Measurements from ENCODE around the gene MZF1. TPM values are rescaled to one million over a fixed set of nuclear protein-coding genes. Genes with fewer than 3 reads are reported as not detected.

The MZF1 gene
- polyA plus RNA-seq, 4 donors, result 17.5 to 64.0 (median 30.8) TPM

DNA sequence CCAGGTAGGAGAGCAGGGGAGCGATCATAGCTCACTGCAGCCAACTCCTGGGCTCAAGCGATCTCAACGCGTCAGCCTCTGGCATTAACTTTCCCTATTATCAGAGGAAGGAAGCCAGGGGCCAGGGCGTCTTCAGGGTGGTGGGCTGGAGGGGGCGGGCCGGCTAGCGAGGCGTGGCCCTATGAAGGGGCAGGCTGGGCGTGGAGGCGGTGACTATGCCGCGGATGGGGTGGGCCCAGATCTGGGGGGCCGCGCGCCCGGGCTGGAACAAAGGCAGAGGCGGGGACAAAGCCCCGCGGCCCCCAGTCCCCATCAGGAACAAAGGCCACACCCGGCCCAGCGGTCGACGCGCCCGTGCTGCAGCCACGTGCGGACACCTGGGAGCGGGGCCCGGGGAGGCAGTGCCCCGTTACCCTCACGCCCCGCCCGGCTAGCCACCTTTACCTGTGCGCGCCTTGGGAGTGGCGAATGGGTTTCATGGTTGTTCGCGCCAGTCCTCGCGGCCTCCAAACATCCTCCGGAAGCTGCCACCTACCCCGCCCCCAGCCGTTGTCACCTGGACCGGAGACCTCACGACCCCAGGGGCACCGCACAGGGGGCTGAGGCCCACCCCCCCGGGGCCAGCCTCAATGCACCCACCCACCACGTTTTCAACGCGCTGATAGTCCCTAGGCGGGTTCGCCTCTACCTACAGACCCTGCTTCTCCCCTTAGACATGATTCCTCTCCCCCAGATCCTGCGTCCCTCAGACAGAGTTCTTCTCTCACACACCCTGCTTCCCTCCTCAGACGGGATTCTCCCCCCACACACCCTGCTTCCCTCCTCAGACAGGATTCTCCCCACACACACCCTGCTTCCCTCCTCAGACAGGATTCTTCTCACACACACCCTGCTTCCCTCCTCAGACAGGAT lies 34.6 kb downstream of the MZF1 start:
- no peak for FAIRE-seq
- Histone ChIP-seq H3K36me3 (ENCODE audit: control insufficient read depth in 3 of 3, insufficient read depth in 2 of 3, low read depth in 1 of 3, low read length in 3 of 3) (no peaks in the 10 kb centered on the region), H3K27me3 (ENCODE audit: control insufficient read depth in 3 of 3, insufficient read depth in 3 of 3, low read length in 3 of 3) (peaks cover 0 to 7% (median 2%) of the 10 kb centered on the region in 3 donors), H3K4me3 (ENCODE audit: low read depth in 1 of 3, low read length in 3 of 3) (peak overlapping the region; percentile 12 to 41 (median 36)), H3K27ac (ENCODE audit: low read depth in 1 of 3, low read length in 2 of 3) (peak overlapping the region in 2 of 3 donors; percentile 33 to 71), H3K9me3 (ENCODE audit: control insufficient read depth in 2 of 2, insufficient read depth in 1 of 2, low read depth in 1 of 2, low read length in 1 of 2) (no peaks in the 10 kb centered on the region), H3K4me1 (ENCODE audit: control insufficient read depth in 3 of 3, insufficient read depth in 2 of 3, low read depth in 1 of 3, low read length in 2 of 3) (peaks cover 0 to 25% (median 5%) of the 10 kb centered on the region in 3 donors)
- DNase-seq, result peak; percentile 40 to 87
- 1 to 2% (median 1%) methylated on average over 46 to 55 of the region's 55 CpGs for WGBS, 3 donors

DNA sequence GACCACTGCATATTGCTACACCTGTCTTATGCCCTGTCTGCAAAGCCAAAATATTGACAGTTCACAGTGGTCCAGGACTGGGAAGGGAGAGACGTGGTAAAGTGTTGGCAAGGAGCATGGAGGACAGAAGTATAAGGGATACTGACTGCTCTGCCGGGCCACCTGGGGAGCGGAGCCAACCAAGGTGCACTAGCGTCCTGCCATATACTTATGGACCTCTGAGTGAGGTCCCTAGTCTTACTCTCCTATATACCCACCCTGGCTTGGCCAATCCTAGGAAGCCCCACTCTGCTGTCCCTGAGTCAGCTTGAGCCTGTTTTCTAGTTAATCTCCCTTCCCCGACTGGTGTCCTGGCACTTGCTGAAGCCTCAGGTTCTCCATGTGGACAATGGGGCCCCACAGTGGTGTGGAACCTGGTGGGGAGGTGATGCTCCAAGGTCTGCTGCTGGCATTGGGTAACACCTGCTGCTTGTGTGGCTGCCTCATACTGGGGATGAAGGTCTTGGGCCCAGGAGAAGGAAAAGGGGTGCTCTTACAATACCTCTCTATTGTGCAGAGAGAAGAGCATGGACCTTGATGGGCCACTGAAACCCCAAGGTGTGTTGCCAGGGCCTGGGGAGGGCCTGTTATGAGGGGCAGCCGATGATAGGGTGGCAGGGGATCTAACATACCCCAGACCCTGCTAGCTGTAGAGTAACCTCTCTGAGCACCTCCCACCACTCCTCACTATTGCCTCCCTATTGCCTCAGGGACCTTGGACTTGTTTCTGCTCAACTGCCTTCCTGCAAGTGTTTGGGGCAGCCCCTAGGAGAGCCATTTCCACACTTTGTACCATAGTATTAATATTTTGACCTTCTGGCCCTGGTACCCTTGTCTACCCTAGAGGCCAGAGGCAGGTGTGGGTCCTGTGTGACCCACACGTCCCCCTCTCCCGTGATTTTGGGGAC lies 36.0 kb downstream of the MZF1 start:
- DNase-seq (peak in 1 of 2 donors; percentile 48), FAIRE-seq (no peak)
- Histone ChIP-seq H3K27ac (ENCODE audit: low read depth in 1 of 3, low read length in 2 of 3) (peak overlapping the region in 1 of 3 donors; percentile 71), H3K9me3 (ENCODE audit: control insufficient read depth in 2 of 2, insufficient read depth in 1 of 2, low read depth in 1 of 2, low read length in 1 of 2) (no peaks in the 10 kb centered on the region), H3K4me3 (ENCODE audit: low read depth in 1 of 3, low read length in 3 of 3) (no peak overlapping the region), H3K36me3 (ENCODE audit: control insufficient read depth in 3 of 3, insufficient read depth in 2 of 3, low read depth in 1 of 3, low read length in 3 of 3) (no peaks in the 10 kb centered on the region), H3K4me1 (ENCODE audit: control insufficient read depth in 3 of 3, insufficient read depth in 2 of 3, low read depth in 1 of 3, low read length in 2 of 3) (peaks cover 0 to 21% (median 5%) of the 10 kb centered on the region in 3 donors), H3K27me3 (ENCODE audit: control insufficient read depth in 3 of 3, insufficient read depth in 3 of 3, low read length in 3 of 3) (peaks cover 0 to 7% (median 2%) of the 10 kb centered on the region in 3 donors)
- WGBS, 3 donors, result 89 to 92% (median 91%) methylated on average over 8 of the region's 8 CpGs

DNA sequence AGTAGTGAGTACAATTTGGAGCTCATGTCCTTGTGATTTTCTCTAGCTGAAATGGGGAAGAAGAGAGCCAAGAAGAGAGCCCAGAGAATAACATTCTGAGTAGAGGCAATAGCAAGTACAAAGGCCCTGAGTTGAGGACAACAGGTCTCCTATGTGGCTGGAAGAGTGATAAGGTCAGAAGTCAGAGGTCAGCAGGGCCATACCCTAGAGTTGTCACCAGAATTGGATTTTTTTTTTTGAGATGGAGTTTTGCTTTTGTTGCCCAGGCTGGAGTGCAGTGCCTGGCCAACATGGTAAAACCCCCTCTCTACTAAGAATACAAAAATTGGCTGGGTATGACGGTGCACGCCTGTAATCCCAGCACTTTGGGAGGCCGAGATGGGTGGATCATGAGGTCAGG lies 37.3 kb downstream of the MZF1 start:
- 87 to 98% (median 93%) methylated on average over 3 of the region's 3 CpGs for WGBS, 3 donors
- FAIRE-seq, result no peak

DNA sequence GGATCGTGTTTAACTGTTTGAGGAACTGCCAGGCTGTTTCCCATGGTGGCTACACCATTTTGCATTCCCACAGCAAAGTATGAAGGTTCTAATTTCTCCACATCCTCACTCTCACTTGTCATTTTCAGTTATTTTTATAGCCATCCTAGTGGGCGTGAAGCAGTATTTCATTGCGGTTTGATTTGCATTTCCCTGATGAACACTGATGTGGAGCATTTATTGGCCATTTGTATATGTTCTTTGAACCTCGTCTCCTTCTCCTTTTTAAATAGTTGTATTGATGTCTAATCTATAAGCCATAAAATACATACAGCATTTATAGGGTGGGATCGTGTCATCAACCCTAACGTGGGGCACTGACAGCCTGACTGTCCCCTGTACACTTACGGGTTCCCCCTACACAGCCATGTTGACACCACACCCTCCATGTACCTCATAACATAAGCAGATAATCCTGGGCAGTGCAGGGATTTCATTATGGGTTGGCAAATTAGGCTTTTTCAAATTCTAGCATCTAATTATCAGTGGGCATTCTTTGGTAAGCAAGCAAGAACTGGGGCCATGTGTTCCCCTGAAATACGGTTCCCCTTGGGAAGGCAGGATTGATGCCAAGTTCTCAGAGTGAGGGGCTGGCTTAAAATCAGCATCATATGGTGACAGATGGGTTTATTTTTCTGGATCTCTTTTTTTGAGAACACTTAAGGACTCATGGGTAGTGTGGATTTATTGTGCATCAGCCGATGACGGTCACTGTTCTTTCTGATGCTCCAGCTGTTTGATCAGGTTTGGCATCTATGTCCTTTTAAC lies 41.9 kb downstream of the MZF1 start:
- Histone ChIP-seq H3K4me1 (ENCODE audit: control insufficient read depth in 3 of 3, insufficient read depth in 2 of 3, low read depth in 1 of 3, low read length in 2 of 3) (no peaks in the 10 kb centered on the region), H3K36me3 (ENCODE audit: control insufficient read depth in 3 of 3, insufficient read depth in 2 of 3, low read depth in 1 of 3, low read length in 3 of 3) (no peaks in the 10 kb centered on the region), H3K27me3 (ENCODE audit: control insufficient read depth in 3 of 3, insufficient read depth in 3 of 3, low read length in 3 of 3) (no peaks in the 10 kb centered on the region), H3K4me3 (ENCODE audit: low read depth in 1 of 3, low read length in 3 of 3) (no peak overlapping the region), H3K27ac (ENCODE audit: low read depth in 1 of 3, low read length in 2 of 3) (no peak overlapping the region), H3K9me3 (ENCODE audit: control insufficient read depth in 2 of 2, insufficient read depth in 1 of 2, low read depth in 1 of 2, low read length in 1 of 2) (no peaks in the 10 kb centered on the region)
- WGBS, 3 donors, result 31 to 60% (median 50%) methylated on average over 10 of the region's 10 CpGs
- no peak for DNase-seq
- no peak for FAIRE-seq

More for the DNA sequence above, 37.3 kb downstream of the MZF1 start:
- H3K4me3 ChIP-seq (ENCODE audit: low read depth in 1 of 3, low read length in 3 of 3), result no peak overlapping the region
- no peak overlapping the region for H3K27ac ChIP-seq (ENCODE audit: low read depth in 1 of 3, low read length in 2 of 3)
- peaks cover 0 to 7% (median 2%) of the 10 kb centered on the region in 3 donors for H3K27me3 ChIP-seq (ENCODE audit: control insufficient read depth in 3 of 3, insufficient read depth in 3 of 3, low read length in 3 of 3)
- no peaks in the 10 kb centered on the region for H3K9me3 ChIP-seq (ENCODE audit: control insufficient read depth in 2 of 2, insufficient read depth in 1 of 2, low read depth in 1 of 2, low read length in 1 of 2)
- no peaks in the 10 kb centered on the region for H3K36me3 ChIP-seq (ENCODE audit: control insufficient read depth in 3 of 3, insufficient read depth in 2 of 3, low read depth in 1 of 3, low read length in 3 of 3)
- peaks cover 0 to 21% (median 5%) of the 10 kb centered on the region in 3 donors for H3K4me1 ChIP-seq (ENCODE audit: control insufficient read depth in 3 of 3, insufficient read depth in 2 of 3, low read depth in 1 of 3, low read length in 2 of 3)
- no peak for DNase-seq

DNA sequence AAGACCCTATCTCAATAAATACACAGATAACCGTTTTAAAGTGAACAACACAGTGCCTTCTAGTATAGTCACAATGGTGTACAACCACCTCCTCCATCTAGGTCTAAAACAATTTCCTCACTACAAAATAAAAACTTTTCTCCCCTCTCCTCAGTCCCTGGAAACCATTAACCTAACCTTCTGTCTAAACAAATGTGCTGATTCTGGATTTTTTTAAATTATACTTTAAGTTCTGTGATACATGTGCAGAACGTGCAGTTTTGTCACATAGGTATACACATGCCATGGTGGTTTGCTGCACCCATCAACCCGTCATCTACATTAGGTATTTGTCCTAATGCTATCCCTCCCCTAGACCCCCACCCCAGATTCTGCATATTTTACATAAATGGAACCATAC lies 43.7 kb downstream of the MZF1 start:
- no peaks in the 10 kb centered on the region for H3K9me3 ChIP-seq (ENCODE audit: control insufficient read depth in 2 of 2, insufficient read depth in 1 of 2, low read depth in 1 of 2, low read length in 1 of 2)
- H3K27ac ChIP-seq (ENCODE audit: low read depth in 1 of 3, low read length in 2 of 3), result no peak overlapping the region
- H3K36me3 ChIP-seq (ENCODE audit: control insufficient read depth in 3 of 3, insufficient read depth in 2 of 3, low read depth in 1 of 3, low read length in 3 of 3), result no peaks in the 10 kb centered on the region
- FAIRE-seq (no peak), DNase-seq (no peak)
- no peaks in the 10 kb centered on the region for H3K4me1 ChIP-seq (ENCODE audit: control insufficient read depth in 3 of 3, insufficient read depth in 2 of 3, low read depth in 1 of 3, low read length in 2 of 3)
- no peak overlapping the region for H3K4me3 ChIP-seq (ENCODE audit: low read depth in 1 of 3, low read length in 3 of 3)
- H3K27me3 ChIP-seq (ENCODE audit: control insufficient read depth in 3 of 3, insufficient read depth in 3 of 3, low read length in 3 of 3), result no peaks in the 10 kb centered on the region
- 71 to 81% (median 78%) methylated on average over 3 of the region's 3 CpGs for WGBS, 3 donors

DNA sequence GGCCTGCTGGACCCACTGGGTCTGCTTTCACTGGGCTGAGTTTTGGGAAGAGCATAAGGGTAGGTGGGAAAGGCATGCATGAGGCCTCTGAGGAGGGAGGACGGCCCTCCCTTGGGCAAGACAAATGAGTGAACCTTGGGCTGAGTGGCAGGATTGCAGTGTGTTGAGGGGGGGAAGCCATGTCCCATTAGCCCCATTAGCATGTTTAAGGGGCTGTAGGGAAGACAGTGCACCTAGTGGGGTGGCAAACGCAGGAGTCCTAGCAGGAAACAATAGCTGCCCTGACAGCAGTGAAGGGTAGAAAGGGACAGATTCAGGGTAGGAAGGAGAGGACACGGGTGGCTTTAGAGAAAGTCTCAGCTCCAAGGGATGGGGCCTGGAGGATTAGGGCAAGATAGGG lies 50.4 kb downstream of the MZF1 start:
- Histone ChIP-seq H3K27me3 (ENCODE audit: control insufficient read depth in 3 of 3, insufficient read depth in 3 of 3, low read length in 3 of 3) (no peaks in the 10 kb centered on the region), H3K9me3 (ENCODE audit: control insufficient read depth in 2 of 2, insufficient read depth in 1 of 2, low read depth in 1 of 2, low read length in 1 of 2) (no peaks in the 10 kb centered on the region), H3K4me3 (ENCODE audit: low read depth in 1 of 3, low read length in 3 of 3) (no peak overlapping the region), H3K36me3 (ENCODE audit: control insufficient read depth in 3 of 3, insufficient read depth in 2 of 3, low read depth in 1 of 3, low read length in 3 of 3) (peaks cover 0 to 6% (median 0%) of the 10 kb centered on the region in 3 donors), H3K4me1 (ENCODE audit: control insufficient read depth in 3 of 3, insufficient read depth in 2 of 3, low read depth in 1 of 3, low read length in 2 of 3) (peaks cover 5 to 24% (median 5%) of the 10 kb centered on the region in 3 donors), H3K27ac (ENCODE audit: low read depth in 1 of 3, low read length in 2 of 3) (no peak overlapping the region)
- WGBS, 3 donors, result 88 to 89% (median 88%) methylated on average over 3 of the region's 3 CpGs
- DNase-seq (no peak), FAIRE-seq (no peak)

DNA sequence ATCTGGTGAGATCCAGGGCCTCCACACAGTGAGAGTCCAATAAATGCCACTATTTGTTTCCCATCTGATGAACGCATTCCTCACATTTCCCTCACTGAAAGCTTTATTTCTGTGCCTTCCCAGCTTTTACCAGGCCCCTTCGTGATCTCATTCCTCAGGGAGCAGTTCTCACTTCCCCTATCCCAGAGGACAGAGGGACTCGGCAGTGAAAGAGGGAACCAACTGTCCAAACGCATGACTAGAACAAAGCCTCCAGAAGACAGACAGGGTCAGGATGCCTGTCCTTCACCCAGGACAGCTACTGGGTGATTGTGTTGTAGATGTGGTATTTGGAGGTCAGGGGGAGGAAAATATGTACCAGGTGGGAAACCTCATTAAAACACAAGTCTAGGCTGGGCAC lies 51.5 kb downstream of the MZF1 start:
- H3K36me3 ChIP-seq (ENCODE audit: control insufficient read depth in 3 of 3, insufficient read depth in 2 of 3, low read depth in 1 of 3, low read length in 3 of 3), result peaks cover 1 to 16% (median 2%) of the 10 kb centered on the region in 3 donors
- H3K9me3 ChIP-seq (ENCODE audit: control insufficient read depth in 2 of 2, insufficient read depth in 1 of 2, low read depth in 1 of 2, low read length in 1 of 2), result no peaks in the 10 kb centered on the region
- peak overlapping the region in 2 of 3 donors; percentile 73 to 97 for H3K27ac ChIP-seq (ENCODE audit: low read depth in 1 of 3, low read length in 2 of 3)
- H3K27me3 ChIP-seq (ENCODE audit: control insufficient read depth in 3 of 3, insufficient read depth in 3 of 3, low read length in 3 of 3), result no peaks in the 10 kb centered on the region
- 53 to 63% (median 61%) methylated on average over 4 of the region's 4 CpGs for whole genome bisulfite sequencing, 3 donors
- FAIRE-seq (no peak), DNase-seq (no peak)
- H3K4me3 ChIP-seq (ENCODE audit: low read depth in 1 of 3, low read length in 3 of 3), result no peak overlapping the region
- H3K4me1 ChIP-seq (ENCODE audit: control insufficient read depth in 3 of 3, insufficient read depth in 2 of 3, low read depth in 1 of 3, low read length in 2 of 3), result peaks cover 5 to 29% (median 6%) of the 10 kb centered on the region in 3 donors
